ENCODE data around the gene MYH7B. TPM values are rescaled to one million over a fixed set of nuclear protein-coding genes. Genes with fewer than 3 reads are reported as not detected.

The MYH7B gene
- total RNA-seq, 1 donor from 2014 or later: 1.3 TPM

- H3K9me3 Mint-ChIP-seq: no peaks in the 10 kb centered on the region
- TF ChIP-seq CTCF (IDR thresholded peaks at IDR 0.05; ENCODE audit: unreplicated experiment): no peak
- no peaks in the 10 kb centered on the region for H3K27me3 Mint-ChIP-seq (ENCODE audit: low read depth)
Observed at GRCh38 chr20:34951252-34951651, 4.4 kb upstream of the MYH7B start.

DNA sequence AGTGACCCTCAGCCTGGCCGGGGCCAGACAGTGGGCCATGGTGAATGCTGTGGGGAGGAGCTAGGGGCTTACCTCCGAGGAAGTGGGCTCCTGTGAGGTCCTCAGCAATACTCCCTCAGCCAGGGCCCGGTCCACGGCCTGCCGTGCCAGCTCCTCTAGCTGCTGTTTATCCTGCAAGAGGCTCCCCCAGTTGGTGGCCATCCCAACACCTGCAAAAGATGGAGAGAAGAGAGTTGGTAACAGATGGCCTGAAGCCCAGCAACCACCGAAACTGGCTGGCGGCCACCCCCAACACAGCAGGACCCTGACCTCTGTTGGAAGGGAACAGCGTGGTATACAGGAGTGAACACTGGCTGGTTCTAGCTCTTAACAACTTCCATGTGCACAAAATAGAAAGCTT is 4.0 kb upstream of the MYH7B start:
- H3K9me3 Mint-ChIP-seq: no peaks in the 10 kb centered on the region
- H3K4me1 Mint-ChIP-seq: peaks cover 39% of the 10 kb centered on the region
- TF ChIP-seq CTCF (IDR thresholded peaks at IDR 0.05; ENCODE audit: unreplicated experiment): no peak
- no peak overlapping the region for H3K4me3 Mint-ChIP-seq
- no peaks in the 10 kb centered on the region for H3K27me3 Mint-ChIP-seq (ENCODE audit: low read depth)
- peaks cover 3% of the 10 kb centered on the region for H3K36me3 Mint-ChIP-seq
- no peak overlapping the region for H3K27ac Mint-ChIP-seq
- no peak for DNase-seq (ENCODE audit: low spot score in 2 of 2, unreplicated experiment in 2 of 2)

More at GRCh38 chr20:34951252-34951651, 4.4 kb upstream of the MYH7B start:
- Mint-ChIP-seq H3K36me3 (peaks cover 5% of the 10 kb centered on the region), H3K4me3 (no peak overlapping the region), H3K4me1 (peaks cover 36% of the 10 kb centered on the region), H3K27ac (no peak overlapping the region)
- no peak for DNase-seq (ENCODE audit: low spot score in 2 of 2, unreplicated experiment in 2 of 2)

DNA sequence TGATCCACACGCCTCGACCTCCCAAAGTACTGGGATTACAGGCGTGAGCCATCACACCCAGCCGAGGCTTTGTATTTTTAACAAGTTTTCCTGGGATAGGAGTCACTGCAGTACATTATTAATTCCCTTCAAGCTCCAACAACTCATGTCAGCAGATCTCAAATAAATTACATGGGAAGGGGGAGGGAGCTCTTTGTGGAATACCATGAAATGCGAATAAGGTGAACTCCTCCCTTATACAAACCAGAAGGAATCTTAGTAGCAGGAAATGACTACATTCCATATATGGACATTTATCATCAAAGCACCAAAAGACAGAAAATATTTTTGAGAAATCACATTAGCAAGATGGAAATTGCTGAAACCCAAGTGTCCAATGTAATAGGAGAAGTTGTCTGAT is 3.0 kb upstream of the MYH7B start:
- DNase-seq (ENCODE audit: low spot score in 2 of 2, unreplicated experiment in 2 of 2): no peak
- Mint-ChIP-seq H3K4me3 (no peak overlapping the region), H3K4me1 (peaks cover 42% of the 10 kb centered on the region), H3K27ac (peak overlapping the region; percentile 81), H3K9me3 (no peaks in the 10 kb centered on the region), H3K36me3 (peaks cover 1% of the 10 kb centered on the region), H3K27me3 (ENCODE audit: low read depth) (no peaks in the 10 kb centered on the region)
- TF ChIP-seq CTCF (IDR thresholded peaks at IDR 0.05; ENCODE audit: unreplicated experiment): no peak

GRCh38 chr20:34953960-34954359 is 1.7 kb upstream of the MYH7B start:
- peaks cover 42% of the 10 kb centered on the region for H3K4me1 Mint-ChIP-seq
- peak overlapping the region; percentile 41 for H3K27ac Mint-ChIP-seq
- DNase-seq (ENCODE audit: low spot score in 2 of 2, unreplicated experiment in 2 of 2): no peak
- H3K36me3 Mint-ChIP-seq: peaks cover 1% of the 10 kb centered on the region
- H3K27me3 Mint-ChIP-seq (ENCODE audit: low read depth): no peaks in the 10 kb centered on the region
- no peaks in the 10 kb centered on the region for H3K9me3 Mint-ChIP-seq
- TF ChIP-seq CTCF (IDR thresholded peaks at IDR 0.05; ENCODE audit: unreplicated experiment): no peak
- no peak overlapping the region for H3K4me3 Mint-ChIP-seq

GRCh38 chr20:34954904-34955230 is 801 bp upstream of the MYH7B start:
- DNase-seq (ENCODE audit: low spot score in 2 of 2, unreplicated experiment in 2 of 2): no peak
- Mint-ChIP-seq H3K36me3 (peaks cover 1% of the 10 kb centered on the region), H3K4me3 (peak overlapping the region; percentile 92), H3K27ac (peak overlapping the region; percentile 99), H3K4me1 (peaks cover 42% of the 10 kb centered on the region), H3K9me3 (no peaks in the 10 kb centered on the region), H3K27me3 (ENCODE audit: low read depth) (no peaks in the 10 kb centered on the region)
- no peak for TF ChIP-seq CTCF (IDR thresholded peaks at IDR 0.05; ENCODE audit: unreplicated experiment)

GRCh38 chr20:34956041-34956458 is 382 bp downstream of the MYH7B start:
- no peaks in the 10 kb centered on the region for H3K36me3 Mint-ChIP-seq
- peak overlapping the region; percentile 99 for H3K27ac Mint-ChIP-seq
- no peaks in the 10 kb centered on the region for H3K27me3 Mint-ChIP-seq (ENCODE audit: low read depth)
- no peaks in the 10 kb centered on the region for H3K9me3 Mint-ChIP-seq
- H3K4me3 Mint-ChIP-seq: peak overlapping the region; percentile 92
- no peak for DNase-seq (ENCODE audit: low spot score in 2 of 2, unreplicated experiment in 2 of 2)
- peaks cover 42% of the 10 kb centered on the region for H3K4me1 Mint-ChIP-seq
- no peak for TF ChIP-seq CTCF (IDR thresholded peaks at IDR 0.05; ENCODE audit: unreplicated experiment)
